ENCODE results near the gene TBC1D10A.

The TBC1D10A gene

GRCh38 chr22:30320021-30320556 lies 6.7 kb downstream of the TBC1D10A start:
- DNase-seq (ENCODE audit: low spot score) = no peak

GRCh38 chr22:30318799-30319419 lies 7.8 kb downstream of the TBC1D10A start:
- no peak for DNase-seq (ENCODE audit: low spot score)

GRCh38 chr22:30317778-30318177 lies 9.0 kb downstream of the TBC1D10A start:
- DNase-seq (ENCODE audit: low spot score) = no peak

DNA sequence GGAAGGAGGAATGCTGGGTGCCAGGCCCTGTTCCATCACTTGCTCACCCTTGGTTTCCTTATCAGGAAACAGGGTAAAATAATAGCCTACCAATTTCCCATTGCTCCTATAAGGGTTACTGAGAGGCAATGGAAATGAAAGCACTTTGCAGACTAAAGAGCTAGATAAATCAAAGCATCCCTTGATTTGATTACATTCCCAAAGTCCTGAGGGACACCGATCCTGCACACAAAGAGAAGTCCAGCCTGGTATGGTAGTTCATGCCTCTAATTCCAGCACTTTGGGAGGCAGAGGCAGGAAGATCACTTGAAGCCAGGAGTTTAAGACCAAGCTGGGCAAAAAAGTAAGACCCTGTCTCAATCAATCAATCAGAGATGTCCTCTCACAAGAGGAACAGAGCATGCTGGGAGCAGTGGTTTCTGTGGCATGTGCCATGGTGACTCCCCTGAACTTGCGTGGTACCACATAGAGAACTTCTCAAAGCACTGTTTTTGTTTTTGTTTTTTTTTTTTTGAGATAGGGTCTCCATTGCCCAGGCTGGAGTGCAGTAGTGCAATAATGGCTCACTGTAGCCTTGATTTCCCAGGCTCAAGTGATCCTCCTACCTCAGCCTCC lies 10.7 kb downstream of the TBC1D10A start:
- no peak for DNase-seq (ENCODE audit: low spot score)

GRCh38 chr22:30314915-30315314 lies 11.8 kb downstream of the TBC1D10A start:
- no peak for DNase-seq (ENCODE audit: low spot score)

- DNase-seq (ENCODE audit: low spot score) = no peak
Measured at GRCh38 chr22:30313527-30314363, 13.0 kb downstream of the TBC1D10A start.

- DNase-seq (ENCODE audit: low spot score) = no peak
Measured at GRCh38 chr22:30312053-30312452, 14.7 kb downstream of the TBC1D10A start.

- no peak for DNase-seq (ENCODE audit: low spot score)
Measured at GRCh38 chr22:30310881-30311771, 15.6 kb downstream of the TBC1D10A start.

DNA sequence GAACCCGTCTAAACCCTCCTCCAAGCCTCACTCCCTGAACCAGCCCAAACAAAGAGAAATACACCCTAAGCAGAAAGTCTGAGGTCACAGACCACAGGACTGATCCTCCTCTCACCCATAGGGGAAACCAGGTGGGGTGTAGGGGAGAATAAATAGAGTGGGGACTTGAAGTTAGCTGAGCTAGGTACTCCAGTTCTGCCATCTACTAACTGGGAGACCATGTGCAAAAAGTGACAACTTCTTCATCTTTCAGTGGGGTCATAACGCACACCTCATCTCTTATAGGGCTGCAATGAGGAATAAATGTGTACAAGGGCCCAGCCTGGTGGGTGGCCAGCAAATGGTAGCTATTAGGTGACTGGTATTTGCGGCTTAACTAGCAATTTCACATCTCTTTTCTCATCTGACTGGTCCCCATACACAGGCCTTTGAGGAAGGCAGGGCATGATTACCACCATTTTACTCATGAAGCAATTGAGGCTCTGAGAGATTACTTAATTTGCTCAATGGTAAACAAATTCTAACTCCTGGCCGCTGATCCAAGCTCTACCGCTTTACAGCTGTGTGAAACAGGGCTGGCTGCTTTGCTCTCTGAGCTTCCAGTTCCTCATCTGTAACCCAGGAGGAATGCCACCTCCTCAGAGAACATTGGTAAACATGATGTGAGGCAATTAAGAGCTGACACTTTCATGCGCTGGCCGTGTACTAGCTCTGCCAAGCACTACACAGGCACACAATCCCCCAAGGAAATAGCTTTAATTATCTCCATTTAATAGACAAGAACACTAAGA lies 16.6 kb downstream of the TBC1D10A start:
- no peak for DNase-seq (ENCODE audit: low spot score)

DNA sequence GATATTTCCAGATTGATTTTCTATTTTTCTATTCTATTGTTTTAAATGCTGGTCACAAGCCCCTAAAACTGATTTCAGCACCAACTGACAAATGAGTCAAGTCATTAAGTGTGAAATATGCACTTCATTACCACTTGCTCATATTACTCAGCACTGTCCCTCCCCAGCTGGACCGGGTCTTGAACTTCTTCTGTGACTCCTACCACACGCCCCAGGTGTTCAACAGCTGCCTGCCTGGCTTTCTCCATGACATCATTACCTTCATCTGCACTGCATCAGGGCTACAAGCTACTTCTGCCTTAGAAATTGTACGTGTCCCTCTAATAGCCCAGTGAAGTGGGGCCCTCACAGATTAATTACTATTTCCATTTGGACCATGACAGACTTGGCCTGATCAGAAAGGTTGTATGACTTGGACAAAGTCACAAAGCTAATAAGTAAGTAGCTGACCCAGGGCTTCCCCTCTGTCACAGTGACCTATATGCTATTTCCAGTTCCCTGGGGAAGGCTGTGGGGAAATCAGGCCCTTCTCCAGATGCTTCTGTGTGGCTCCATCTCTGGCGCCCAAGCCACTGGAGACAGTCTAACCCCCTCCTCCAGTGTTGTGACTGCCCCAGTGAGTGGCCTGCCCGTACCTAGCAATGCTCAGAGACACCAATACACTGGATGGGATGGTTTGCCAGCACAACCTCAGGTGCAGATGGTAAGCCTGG lies 18.1 kb downstream of the TBC1D10A start:
- no peak for DNase-seq (ENCODE audit: low spot score)

GRCh38 chr22:30308093-30308492 lies 18.6 kb downstream of the TBC1D10A start:
- DNase-seq (ENCODE audit: low spot score) = no peak

DNA sequence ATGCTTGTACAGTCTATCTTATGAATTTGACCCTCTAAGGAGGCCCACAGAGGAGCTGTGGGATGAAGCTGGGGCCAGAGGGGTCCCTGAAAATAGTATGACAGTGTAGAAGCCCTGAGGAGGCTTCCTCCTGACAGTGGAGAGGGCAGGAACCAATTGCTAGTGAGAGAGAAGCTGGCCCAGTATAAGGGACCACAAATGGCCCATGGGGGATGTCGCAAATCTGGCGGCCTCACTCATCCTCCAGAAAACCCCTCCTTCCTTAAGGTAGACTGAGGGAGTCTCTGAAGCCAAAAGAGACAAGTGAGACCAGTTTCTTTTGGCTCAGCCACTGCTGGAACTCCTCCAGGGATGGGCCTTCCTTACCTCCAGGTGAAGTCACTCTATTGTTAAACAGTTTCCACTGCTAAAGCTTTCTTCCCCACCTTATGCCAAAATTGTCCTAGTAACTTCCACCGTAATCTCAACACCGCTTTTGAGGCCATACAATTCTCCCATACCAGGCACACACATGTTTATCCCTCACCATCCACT lies 19.6 kb downstream of the TBC1D10A start:
- no peak for DNase-seq (ENCODE audit: low spot score)

- no peak for DNase-seq (ENCODE audit: low spot score)
Measured at GRCh38 chr22:30306627-30307011, 20.1 kb downstream of the TBC1D10A start.

DNA sequence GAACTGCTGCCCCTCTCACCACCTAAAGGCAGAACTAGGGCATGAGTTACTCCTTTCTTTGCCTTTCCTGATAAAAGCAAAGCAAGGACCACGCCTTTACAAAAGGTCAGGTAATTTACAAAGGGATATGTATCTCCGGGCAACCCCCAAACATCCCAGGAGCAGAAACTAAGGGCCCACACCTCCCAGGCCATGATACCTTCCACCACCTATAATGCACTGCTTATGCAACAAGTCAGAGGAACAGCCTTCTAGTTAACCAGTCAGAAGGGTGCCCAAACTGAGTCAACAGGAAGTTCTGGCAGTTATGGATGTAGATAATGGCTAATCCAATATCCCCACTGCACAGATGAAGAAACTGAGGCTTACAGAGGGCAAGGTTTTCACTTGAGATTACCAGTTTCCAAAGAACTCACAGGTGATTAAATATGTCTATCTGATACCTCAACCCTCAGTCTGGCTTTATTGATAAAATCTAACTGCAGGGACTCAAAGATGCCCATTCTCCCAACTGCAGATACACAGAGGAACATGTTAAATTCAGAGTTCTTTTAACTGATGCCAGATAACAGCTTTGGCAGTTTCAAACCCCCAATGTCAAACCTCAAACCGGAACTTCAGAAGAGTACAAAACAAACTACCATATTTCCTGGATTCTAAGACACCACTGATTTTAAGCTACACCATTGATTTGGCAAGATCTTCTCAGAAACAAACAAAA lies 20.7 kb downstream of the TBC1D10A start:
- no peak for DNase-seq (ENCODE audit: low spot score)

DNA sequence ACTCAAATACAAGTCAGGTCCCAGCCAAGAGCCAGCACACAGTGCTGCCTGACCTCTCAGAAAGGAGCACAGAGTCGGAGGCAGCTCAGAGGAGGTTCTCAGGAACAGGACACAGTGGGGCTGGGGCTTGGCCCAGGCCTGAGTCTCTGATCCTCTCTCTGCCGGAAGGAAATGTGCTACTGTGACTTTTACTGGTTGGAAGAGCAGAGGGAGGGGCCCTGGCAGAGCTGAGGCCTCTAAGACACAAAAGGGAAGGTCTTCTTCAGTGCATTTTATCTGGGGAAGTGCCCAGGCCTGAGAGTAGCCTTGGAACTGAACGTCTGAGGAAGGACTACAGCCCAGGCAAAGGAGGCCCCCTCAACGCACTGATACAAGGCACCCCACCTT lies 21.2 kb downstream of the TBC1D10A start:
- no peak for DNase-seq (ENCODE audit: low spot score)

- no peak for DNase-seq (ENCODE audit: low spot score)
Measured at GRCh38 chr22:30304495-30305244, 22.1 kb downstream of the TBC1D10A start.

- no peak for DNase-seq (ENCODE audit: low spot score)
Measured at GRCh38 chr22:30302810-30303138, 24.0 kb downstream of the TBC1D10A start.

DNA sequence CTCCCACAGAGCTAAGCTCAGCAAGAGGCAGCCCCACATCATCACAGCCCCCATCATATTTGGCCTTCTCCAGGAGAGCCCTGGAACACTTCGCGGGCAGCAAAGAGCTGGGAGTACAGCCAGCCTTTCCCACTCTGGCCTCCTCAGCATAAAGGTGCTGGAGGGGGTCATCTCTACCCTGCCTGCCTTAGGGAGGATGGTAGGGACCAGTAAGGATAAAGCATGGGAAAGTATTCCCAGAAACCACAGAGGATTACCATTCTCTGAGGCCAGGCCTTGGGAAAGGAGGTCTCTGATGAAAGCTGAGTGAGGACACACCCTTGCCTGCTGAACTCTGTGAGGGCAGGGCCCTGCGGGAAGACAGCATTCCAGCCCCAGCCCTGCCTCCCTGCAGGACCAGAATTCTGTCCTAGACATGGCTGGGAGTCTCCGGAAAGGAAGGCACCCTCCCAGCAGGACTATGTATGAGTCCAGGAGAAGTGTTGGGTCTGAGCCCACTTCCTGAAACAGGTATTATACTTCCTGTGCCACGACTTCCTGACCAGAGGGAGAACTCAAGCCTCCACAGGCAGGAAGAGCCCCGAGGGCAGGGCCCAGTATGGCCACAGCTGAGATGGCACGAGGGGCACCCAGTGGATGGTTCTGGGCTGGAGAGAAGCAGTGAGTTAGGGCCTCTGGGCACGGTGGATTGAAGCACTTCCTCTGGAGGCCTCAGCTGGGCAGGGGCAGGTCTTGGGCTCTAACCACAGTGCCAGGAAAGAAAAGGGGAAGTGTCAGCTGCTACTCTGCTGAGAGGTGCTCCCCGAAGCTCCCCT lies 24.5 kb downstream of the TBC1D10A start:
- no peak for DNase-seq (ENCODE audit: low spot score)

All from HuH-7 (cell line).